Measurements from ENCODE around the gene SGPP1. TPM values are rescaled to one million over a fixed set of nuclear protein-coding genes. Genes with fewer than 3 reads are reported as not detected.

SGPP1 gene
- total and polyA plus RNA-seq, 10 of the 15 experiments (the other 5 are each of a cell fraction or from before 2014, with no cell fraction given), result 3.5 to 37.7 (median 25.5) TPM

- Histone ChIP-seq H3K4me1 (ENCODE audit: control insufficient read depth, insufficient read depth, low read length) (peaks cover 1% of the 10 kb centered on the region; the same call in 1 of the 2 replicates), H3K4me3 (no peak overlapping the region), H3K27me3 (replicated peaks in 1 of 2; ENCODE audit: control insufficient read depth in 2 of 2, insufficient read depth in 2 of 2, low read length in 1 of 2) (no peaks in the 10 kb centered on the region), H3K36me3 (ENCODE audit: control insufficient read depth in 2 of 2, insufficient read depth in 2 of 2, low read length in 1 of 2) (no peaks in the 10 kb centered on the region), H3K4me2 (ENCODE audit: control insufficient read depth, insufficient read depth) (no peak overlapping the region), H2AFZ (ENCODE audit: control insufficient read depth, low read depth, low read length) (no peak overlapping the region), H3K27ac (ENCODE audit: control insufficient read depth, insufficient read depth) (no peak overlapping the region), H3K79me2 (ENCODE audit: control insufficient read depth, insufficient read depth, low read length) (no peaks in the 10 kb centered on the region), H3K9ac (ENCODE audit: control insufficient read depth, insufficient read depth, low read length) (no peak overlapping the region), H4K20me1 (ENCODE audit: control insufficient read depth, insufficient read depth) (no peaks in the 10 kb centered on the region), H3K9me3 (replicated peaks; ENCODE audit: control insufficient read depth, insufficient read depth, low read length) (no peaks in the 10 kb centered on the region)
- no peak for DNase-seq (ENCODE audit: low read depth, low spot score)
- TF ChIP-seq CUX1 (IDR thresholded peaks at IDR 0.05; ENCODE audit: insufficient replicate concordance, low read depth, low read length), result no peak
- no peak for TF ChIP-seq CEBPZ (IDR thresholded peaks at IDR 0.05; ENCODE audit: low read depth, low read length)
- TF ChIP-seq MEF2B (IDR thresholded peaks at IDR 0.05; ENCODE audit: partially characterized antibody, poor library complexity, severe bottlenecking), result no peak
- no TSS peak for BruUV-seq (replicated peaks)
- POLR2A ChIA-PET, result interaction anchor here (0.5 kb wide), 1 partner anchor 16 kb away, joined by 8 read pairs; no protein-coding TSS in a partner anchor
- SMC1A ChIA-PET (ENCODE audit: uncharacterized antibody, unreplicated experiment), result interaction anchor here (0.8 to 6.2 kb wide), 4 partner anchors 18 to 375 kb away, joined by 3 to 66 read pairs (median 4); partner anchors contain the start of gene SGPP1
- RAD21 ChIA-PET (ENCODE audit: unreplicated experiment), result interaction anchor here (1.3 kb wide), 1 partner anchor 28 kb away, joined by 3 read pairs; no protein-coding TSS in a partner anchor
- no peak for FAIRE-seq
- CTCF ChIA-PET, result interaction anchor here (1.4 to 2.3 kb wide), 2 partner anchors 16 to 36 kb away, joined by 3 to 9 read pairs; no protein-coding TSS in a partner anchor
- in situ Hi-C loops (cut with MboI), result loop anchor here (5.0 kb wide), 1 partner anchor 132 kb away; no protein-coding TSS in a partner anchor
- ATAC-seq, result no peak
- intact Hi-C loops (cut with micrococcal nuclease; ENCODE audit: unreplicated experiment), result no loop called here
- 85% methylated on average over 6 of the region's 6 CpGs for WGBS (ENCODE audit: insufficient coverage, insufficient replicate concordance, low lambda C conversion rate, missing lambda C conversion rate)
These were observed 36.8 kb upstream of the SGPP1 start for GRCh38 chr14:63764620-63765139.
